Thymus (tissue), 11 donors: ENCODE data around the gene PHF20. TPM values are rescaled to one million over a fixed set of nuclear protein-coding genes. Genes with fewer than 3 reads are reported as not detected.
"Not testable (repeated sequence)": the region's sequence is repeated elsewhere in the genome, so short reads cannot be mapped to it uniquely, and the experiment has no call there.

Experiments used
- DNase-seq, 9 donors: peaks; one replicate each; pipeline ENCODE4 v3.0.0-alpha.2; 2013; ENCODE audit warnings: low spot score in 9 of 9, low read depth in 6 of 9, missing footprints in 1 of 9
- H3K27ac ChIP-seq, 2 donors: one replicate each; pipeline ENCODE4 v1.5.1; 2013; ENCODE audit warnings: control low read depth in 1 of 2, low read depth in 1 of 2, low read length in 1 of 2, mild to moderate bottlenecking in 1 of 2, moderate library complexity in 1 of 2
- H3K27me3 ChIP-seq, 2 donors: one replicate each; pipeline ENCODE4 v1.5.1; 2013; ENCODE audit warnings: low read length in 1 of 2; ENCODE audit not compliant: control insufficient read depth in 2 of 2, insufficient read depth in 1 of 2
- H3K36me3 ChIP-seq, 2 donors: one replicate each; pipeline ENCODE4 v1.5.1; 2013; ENCODE audit warnings: low read length in 1 of 2, mild to moderate bottlenecking in 1 of 2, moderate library complexity in 1 of 2; ENCODE audit not compliant: control insufficient read depth in 2 of 2, insufficient read depth in 2 of 2
- H3K4me1 ChIP-seq, 2 donors: one replicate each; pipeline ENCODE4 v1.5.1; 2013; ENCODE audit warnings: low read length in 2 of 2; ENCODE audit not compliant: control insufficient read depth in 2 of 2, insufficient read depth in 2 of 2
- H3K4me3 ChIP-seq, 2 donors: one replicate each; pipeline ENCODE4 v1.5.1; 2013; ENCODE audit warnings: low read length in 2 of 2, control low read depth in 1 of 2, mild to moderate bottlenecking in 1 of 2
- H3K9me3 ChIP-seq, 2 donors: one replicate each; pipeline ENCODE4 v1.5.1; 2013; ENCODE audit warnings: low read length in 1 of 2, mild to moderate bottlenecking in 1 of 2; ENCODE audit not compliant: control insufficient read depth in 2 of 2, insufficient read depth in 1 of 2
- WGBS: extraction: QIAGEN DNeasy Blood & Tissue Kit; methylation state at CpG from one replicate; pipeline ENCODE4 v1.1.7; 2013; 5-methylcytosine and 5-hydroxymethylcytosine counted together
- polyA plus RNA-seq: library from polyadenylated mRNA; stranded (reverse); fragments of 200-250 nt; gene quantifications from one replicate; pipeline ENCODE4 v1.2.3, GENCODE V29; 2013
- total RNA-seq: library from RNA; stranded (reverse); fragments of 120-200 nt; gene quantifications from one replicate; pipeline ENCODE4 v1.2.4, GENCODE V29; 2013
- donor health status: healthy.

Gene PHF20
- total and polyA plus RNA-seq, 2 donors, result 35.6 to 39.7 TPM

DNA sequence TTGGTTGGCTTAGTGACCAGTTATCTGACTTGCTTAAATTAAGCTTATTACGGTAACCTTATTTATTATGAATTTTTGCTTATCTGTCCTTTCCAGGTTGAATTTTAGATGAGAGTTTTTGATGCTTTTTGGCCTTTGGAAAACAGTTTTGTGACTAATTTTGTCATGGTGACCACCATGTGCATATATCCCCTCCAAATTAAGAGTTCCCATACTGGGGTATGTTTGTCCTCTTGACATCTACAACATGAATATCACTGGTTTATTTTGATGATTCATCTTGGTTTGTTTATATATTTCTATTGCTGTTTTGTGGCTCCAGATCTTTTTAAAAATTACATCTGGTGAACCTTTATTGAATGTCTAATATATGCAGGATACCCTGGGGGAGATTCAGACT lies 61.4 kb downstream of the PHF20 start:
- Histone ChIP-seq H3K9me3 (no peaks in the 10 kb centered on the region), H3K27me3 (no peaks in the 10 kb centered on the region), H3K4me3 (no peak overlapping the region), H3K27ac (no peak overlapping the region), H3K36me3 (peaks cover 0 to 12% of the 10 kb centered on the region in 2 donors), H3K4me1 (no peaks in the 10 kb centered on the region)
- DNase-seq, result no peak
- 100% methylated on average over 1 of the region's 1 CpG for whole genome bisulfite sequencing

DNA sequence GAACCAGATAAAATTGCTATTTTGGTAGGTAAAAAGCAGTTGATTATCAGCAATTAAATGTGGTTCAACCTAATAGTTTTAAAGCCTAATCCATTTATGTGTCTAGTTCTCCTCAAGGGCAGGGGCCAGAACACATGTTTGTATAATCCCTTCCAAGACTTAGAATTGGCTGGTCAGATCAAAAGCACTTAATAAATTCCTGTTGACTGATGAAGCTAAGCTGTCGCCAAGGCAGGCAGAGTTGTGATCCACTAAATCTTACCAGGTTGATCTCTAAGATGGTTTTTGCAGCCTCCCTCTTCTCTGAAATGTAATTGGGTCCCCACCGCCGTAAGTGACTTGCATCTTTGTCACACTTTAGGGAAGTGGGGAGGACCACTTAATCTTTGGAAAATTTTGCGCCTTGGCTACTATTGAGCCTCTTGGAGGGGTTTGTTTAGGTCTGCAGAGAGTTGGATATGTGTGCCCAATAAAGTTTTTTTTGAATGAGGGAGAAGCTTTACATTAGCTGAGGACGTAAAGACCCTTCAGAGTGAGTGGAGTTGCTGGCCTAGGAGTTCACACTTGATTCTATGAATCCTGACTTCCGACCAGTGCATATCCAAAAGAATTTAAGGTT lies 65.9 kb downstream of the PHF20 start:
- Histone ChIP-seq H3K27me3 (no peaks in the 10 kb centered on the region), H3K4me1 (peaks cover 0 to 2% of the 10 kb centered on the region in 2 donors), H3K9me3 (peaks cover 3 to 8% of the 10 kb centered on the region in 2 donors), H3K27ac (no peak overlapping the region), H3K36me3 (peaks cover 10% of the 10 kb centered on the region in 2 donors), H3K4me3 (no peak overlapping the region)
- DNase-seq, result no peak
- WGBS, result 98% methylated on average over 6 of the region's 6 CpGs

DNA sequence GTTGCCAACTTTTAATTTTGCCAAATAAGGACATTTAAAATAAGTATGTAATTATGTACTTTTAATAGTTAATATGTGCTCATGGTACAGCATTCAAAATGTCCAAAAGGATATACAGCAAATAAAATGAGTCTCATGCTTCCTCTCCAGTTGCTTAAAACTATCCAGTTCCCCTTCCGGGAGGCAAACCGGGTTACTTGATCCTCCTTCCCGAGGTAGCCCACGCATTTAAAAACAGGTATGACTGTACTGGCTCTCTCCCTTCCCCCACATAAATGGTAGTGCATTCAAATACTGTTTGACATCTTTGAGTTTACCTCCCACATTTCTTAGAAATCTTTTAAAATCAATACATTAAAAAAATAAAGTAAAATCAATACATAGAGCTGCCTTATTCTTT lies 66.4 kb downstream of the PHF20 start:
- Histone ChIP-seq H3K4me3 (no peak overlapping the region), H3K27me3 (no peaks in the 10 kb centered on the region), H3K27ac (no peak overlapping the region), H3K4me1 (peaks cover 0 to 2% of the 10 kb centered on the region in 2 donors), H3K36me3 (peaks cover 11 to 16% of the 10 kb centered on the region in 2 donors), H3K9me3 (peaks cover 3 to 14% of the 10 kb centered on the region in 2 donors)
- 96% methylated on average over 4 of the region's 4 CpGs for WGBS
- no peak for DNase-seq

DNA sequence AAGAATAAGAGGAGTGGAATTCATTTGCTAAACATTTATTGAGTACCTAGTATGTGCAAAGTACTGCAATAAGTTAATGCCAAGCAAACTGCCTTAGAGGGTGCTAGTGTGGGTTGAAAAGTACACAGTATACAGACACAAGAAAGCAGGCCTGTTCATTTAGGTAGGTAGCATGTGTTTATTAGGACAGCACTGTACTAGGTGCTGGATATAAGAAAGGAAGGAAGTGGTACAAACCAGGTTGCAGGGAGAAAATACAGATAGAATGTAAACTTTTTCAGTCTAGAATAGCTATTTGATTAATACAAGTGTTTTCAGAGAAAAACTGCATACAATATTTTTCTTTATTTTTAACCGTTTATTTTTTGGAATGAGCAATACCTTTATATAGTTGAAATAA lies 68.1 kb downstream of the PHF20 start:
- H3K27me3 ChIP-seq, result no peaks in the 10 kb centered on the region
- WGBS, result 79% methylated on average over 1 of the region's 1 CpG
- peaks cover 0 to 2% of the 10 kb centered on the region in 2 donors for H3K4me1 ChIP-seq
- H3K27ac ChIP-seq, result no peak overlapping the region
- DNase-seq, result no peak
- peaks cover 21 to 26% of the 10 kb centered on the region in 2 donors for H3K36me3 ChIP-seq
- H3K4me3 ChIP-seq, result no peak overlapping the region
- H3K9me3 ChIP-seq, result peaks cover 8 to 18% of the 10 kb centered on the region in 2 donors

DNA sequence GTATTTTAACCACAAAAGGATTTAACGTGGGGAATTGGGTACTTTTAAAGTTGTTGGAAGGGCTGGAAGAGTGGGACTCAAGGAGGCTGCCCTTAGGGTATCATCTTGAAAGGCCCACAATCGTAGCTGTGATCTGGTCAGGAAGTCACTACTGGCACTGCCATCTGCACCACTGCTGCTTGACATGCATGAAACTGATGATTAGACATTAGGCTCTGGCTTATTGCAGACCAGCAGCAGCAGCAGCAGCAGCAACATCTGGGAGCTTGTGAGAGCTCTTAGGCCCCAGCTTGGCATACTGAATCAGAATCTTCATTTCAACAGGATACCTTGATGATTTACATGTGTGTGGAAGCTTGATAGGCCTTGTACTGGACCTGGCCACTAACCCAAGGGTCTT lies 68.6 kb downstream of the PHF20 start:
- Histone ChIP-seq H3K27me3 (no peaks in the 10 kb centered on the region), H3K36me3 (peaks cover 24 to 29% of the 10 kb centered on the region in 2 donors), H3K4me3 (no peak overlapping the region), H3K27ac (no peak overlapping the region), H3K4me1 (peaks cover 0 to 2% of the 10 kb centered on the region in 2 donors), H3K9me3 (peaks cover 8 to 18% of the 10 kb centered on the region in 2 donors)
- WGBS, result 68% methylated on average over 2 of the region's 2 CpGs
- no peak for DNase-seq

DNA sequence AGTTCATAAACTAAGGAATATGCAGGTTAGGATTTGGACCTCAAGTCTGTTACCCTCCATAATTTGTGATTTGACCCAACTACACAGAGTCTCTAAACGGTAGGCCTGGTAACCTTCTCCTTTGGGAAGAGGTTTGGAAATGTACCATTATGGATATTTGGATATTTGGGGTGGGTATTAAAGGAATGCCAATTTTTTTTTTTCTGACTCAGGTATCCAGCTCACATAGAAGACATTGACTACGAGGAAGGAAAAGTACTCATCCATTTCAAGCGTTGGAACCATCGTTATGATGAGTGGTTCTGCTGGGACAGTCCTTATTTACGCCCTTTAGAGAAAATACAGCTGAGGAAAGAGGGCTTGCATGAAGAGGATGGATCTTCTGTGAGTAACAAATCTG lies 70.5 kb downstream of the PHF20 start:
- Histone ChIP-seq H3K9me3 (peaks cover 8 to 18% of the 10 kb centered on the region in 2 donors), H3K4me1 (peaks cover 0 to 2% of the 10 kb centered on the region in 2 donors), H3K4me3 (no peak overlapping the region), H3K27me3 (no peaks in the 10 kb centered on the region), H3K27ac (no peak overlapping the region), H3K36me3 (peaks cover 34 to 36% of the 10 kb centered on the region in 2 donors)
- no peak for DNase-seq
- 97% methylated on average over 5 of the region's 5 CpGs for whole genome bisulfite sequencing

DNA sequence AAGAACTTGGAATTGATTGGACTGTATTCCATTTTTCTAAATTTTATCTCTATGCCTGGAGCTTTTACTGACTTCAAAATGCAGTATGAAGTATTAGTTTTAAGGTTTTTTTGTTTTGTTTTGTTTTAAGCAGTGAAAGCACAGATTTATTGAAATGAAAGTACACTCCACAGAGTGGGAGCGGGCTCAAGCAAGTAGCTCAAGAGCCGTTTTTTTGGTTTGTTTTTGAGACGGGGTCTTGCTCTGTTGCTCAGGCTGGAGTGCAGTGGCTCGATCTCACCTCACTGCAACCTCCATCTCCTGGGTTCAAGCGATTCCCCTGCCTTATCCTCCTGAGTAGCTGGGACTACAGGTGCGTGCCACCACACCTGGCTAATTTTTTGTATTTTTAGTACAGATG lies 72.1 kb downstream of the PHF20 start:
- not testable (repeated sequence) for H3K4me3 ChIP-seq, DNase-seq, H3K27me3 ChIP-seq, H3K27ac ChIP-seq, H3K4me1 ChIP-seq
- WGBS, result 96% methylated on average over 6 of the region's 6 CpGs
- peaks cover 47 to 50% of the 10 kb centered on the region in 2 donors for H3K36me3 ChIP-seq
- H3K9me3 ChIP-seq, result peaks cover 8 to 18% of the 10 kb centered on the region in 2 donors

DNA sequence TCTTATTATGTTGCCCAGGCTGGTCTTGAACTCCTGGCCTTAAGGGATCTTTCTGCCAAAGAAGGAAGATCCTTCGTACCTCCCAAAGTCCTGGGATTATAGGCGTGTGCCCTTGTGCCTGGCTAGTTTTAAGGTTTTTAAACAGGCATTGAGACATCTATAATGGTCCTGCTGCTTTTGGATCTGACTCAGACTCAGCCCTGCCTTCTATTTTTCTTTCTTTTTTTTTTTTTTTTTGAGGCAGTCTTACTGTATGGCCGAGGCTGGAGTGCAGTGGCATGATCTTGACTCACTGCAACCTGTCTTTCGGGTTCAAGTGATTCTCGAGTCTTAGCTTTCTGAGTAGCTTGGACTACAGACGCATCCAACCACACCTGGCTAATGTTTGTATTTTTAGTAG lies 73.7 kb downstream of the PHF20 start:
- no peak overlapping the region for H3K4me3 ChIP-seq
- WGBS, result 98% methylated on average over 6 of the region's 6 CpGs
- no peak for DNase-seq
- H3K27me3 ChIP-seq, result no peaks in the 10 kb centered on the region
- H3K36me3 ChIP-seq, result peaks cover 50 to 54% of the 10 kb centered on the region in 2 donors
- peaks cover 8 to 18% of the 10 kb centered on the region in 2 donors for H3K9me3 ChIP-seq
- H3K4me1 ChIP-seq, result no peaks in the 10 kb centered on the region
- no peak overlapping the region for H3K27ac ChIP-seq

DNA sequence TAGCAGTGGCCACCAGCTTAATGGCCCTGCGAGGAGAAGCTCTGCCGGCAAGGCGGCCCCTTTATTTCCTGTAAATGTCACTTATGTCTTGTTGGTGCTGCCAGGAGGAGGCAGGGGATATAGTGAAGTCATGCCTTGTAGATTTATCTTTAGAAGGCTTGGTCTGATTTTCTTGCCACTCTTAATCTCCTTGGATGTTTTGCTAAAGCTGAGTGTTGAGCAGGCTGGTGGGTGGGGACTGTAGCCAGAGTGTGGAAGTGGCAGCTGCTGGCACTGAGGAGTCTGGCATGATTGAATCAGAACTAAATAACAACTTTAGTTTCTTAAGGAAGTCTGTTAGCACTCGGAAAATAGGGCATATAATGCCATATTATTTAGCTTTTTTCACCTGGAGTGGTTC lies 77.9 kb downstream of the PHF20 start:
- DNase-seq, result no peak
- Histone ChIP-seq H3K9me3 (no peaks in the 10 kb centered on the region), H3K4me3 (no peak overlapping the region), H3K27ac (no peak overlapping the region), H3K4me1 (no peaks in the 10 kb centered on the region), H3K36me3 (peaks cover 39 to 68% of the 10 kb centered on the region in 2 donors), H3K27me3 (no peaks in the 10 kb centered on the region)
- 80% methylated on average over 4 of the region's 4 CpGs for WGBS
